Stimulated activated CD4-positive, alpha-beta T cell treated with anti-CD3 and anti-CD28 coated beads, Interleukin-2, amount 100 ng/mL, for 4 hours (primary cell): ENCODE measurements around the gene TM4SF20.
"Not testable (repeated sequence)": the region's sequence is repeated elsewhere in the genome, so short reads cannot be mapped to it uniquely, and the experiment has no call there.

Source experiments
- DNase-seq: peaks from one replicate; pipeline ENCODE4 v3.0.0-alpha.2; 2020; ENCODE audit warnings: low read depth

TM4SF20 gene

DNA sequence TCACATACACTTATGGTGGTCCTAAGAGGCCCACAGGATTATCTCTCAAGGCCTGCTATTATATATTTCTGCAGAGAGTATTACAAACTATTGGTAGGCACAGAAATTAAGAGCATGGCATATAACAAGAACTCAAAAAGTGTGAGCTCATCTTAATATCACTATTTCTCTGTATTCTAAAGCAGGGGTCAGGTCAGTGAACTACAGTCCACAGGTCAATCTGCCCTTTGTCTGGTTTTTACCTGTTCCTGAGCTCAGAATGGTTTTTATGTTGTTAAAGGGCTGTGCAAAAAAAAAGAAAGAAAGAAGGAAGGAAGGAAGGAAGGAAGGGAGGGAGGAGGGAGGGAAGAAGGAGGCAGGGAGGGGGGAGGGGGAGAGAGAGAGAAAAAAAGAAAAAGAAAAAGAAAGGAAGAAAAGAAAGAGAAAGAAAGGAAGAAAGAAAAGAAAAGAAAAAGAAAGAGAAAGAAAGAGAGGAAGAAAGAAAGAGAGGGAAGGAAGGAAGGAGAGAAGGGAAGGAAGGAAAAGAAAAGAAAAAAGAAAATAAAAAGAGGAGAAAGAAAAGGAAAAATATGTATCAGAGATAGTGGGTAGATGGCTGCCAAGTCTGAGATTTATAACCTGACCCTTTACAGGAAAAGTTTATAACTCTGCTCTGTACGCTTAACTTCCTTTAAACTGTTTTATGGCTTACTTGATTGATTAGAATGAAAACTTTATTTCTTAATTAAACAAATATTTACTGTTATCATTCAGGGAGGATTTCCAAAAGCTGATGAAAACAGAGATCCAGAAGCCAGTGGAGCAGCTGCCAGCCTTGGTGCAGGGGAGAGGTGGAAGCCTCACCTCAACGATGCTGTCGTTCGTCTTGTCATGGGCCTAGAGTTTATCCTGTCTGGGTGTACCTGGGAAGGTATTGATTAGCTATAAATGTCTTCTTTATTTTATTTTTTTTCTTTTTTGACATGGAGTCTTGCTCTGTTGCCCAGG, 19.9 kb upstream of the TM4SF20 start:
- no peak for DNase-seq

DNA sequence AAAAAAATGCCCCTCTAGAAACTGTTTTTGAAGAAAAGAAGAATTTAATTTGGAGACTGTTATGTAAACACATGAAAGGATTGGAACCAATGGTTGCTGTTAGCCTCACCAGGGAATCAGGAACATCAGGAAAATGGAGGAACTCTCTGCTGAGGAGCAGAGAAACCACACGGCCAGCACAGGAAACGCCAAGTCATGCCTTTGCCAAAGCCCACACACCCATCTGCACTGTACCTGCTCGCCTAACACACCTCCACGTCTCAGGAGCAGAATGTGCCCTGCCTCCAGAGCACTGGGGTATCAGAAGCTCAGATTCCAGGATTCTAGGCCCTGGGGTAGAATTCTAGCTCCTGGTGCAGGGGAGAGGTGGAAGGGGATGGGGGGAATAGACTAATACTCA, 18.5 kb upstream of the TM4SF20 start:
- no peak for DNase-seq

DNA sequence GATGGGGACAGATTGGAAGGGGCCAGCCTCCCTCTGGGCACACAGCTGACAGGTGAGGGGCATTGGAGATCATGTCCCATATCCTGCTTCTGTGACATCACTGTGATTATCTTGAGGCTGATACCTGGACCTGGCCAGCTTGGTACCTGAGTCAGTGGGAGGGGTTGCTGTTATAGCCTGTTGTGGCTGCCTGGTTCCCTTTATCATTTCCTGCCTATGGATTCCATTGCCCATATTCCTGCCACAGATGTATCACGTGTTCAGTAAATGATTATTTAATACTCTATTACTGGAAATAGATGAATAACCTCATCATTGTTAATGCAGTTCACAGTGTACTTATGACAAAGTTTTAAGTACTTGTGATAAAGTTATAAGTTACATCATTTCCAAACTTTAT, 16.4 kb upstream of the TM4SF20 start:
- no peak for DNase-seq

DNA sequence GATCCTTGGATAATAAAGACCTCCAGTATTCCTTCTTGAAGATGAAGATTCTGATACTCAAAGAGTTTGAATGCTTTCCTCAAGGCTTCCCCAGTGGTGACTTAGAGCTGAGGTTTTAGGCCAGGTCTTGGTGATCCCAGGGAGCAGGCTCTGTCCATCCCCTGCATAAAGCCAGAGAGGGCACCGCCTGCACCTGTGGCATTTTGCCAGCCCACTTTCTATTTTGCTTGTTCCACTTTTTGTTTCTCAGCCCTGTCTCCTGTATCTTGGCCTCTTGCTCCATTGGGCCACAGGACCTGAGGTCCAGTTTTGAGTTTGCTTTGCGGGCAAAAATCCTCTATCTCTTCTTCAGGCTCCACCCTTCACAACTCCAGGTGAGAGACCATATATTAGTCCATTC, 15.3 kb upstream of the TM4SF20 start:
- no peak for DNase-seq

DNA sequence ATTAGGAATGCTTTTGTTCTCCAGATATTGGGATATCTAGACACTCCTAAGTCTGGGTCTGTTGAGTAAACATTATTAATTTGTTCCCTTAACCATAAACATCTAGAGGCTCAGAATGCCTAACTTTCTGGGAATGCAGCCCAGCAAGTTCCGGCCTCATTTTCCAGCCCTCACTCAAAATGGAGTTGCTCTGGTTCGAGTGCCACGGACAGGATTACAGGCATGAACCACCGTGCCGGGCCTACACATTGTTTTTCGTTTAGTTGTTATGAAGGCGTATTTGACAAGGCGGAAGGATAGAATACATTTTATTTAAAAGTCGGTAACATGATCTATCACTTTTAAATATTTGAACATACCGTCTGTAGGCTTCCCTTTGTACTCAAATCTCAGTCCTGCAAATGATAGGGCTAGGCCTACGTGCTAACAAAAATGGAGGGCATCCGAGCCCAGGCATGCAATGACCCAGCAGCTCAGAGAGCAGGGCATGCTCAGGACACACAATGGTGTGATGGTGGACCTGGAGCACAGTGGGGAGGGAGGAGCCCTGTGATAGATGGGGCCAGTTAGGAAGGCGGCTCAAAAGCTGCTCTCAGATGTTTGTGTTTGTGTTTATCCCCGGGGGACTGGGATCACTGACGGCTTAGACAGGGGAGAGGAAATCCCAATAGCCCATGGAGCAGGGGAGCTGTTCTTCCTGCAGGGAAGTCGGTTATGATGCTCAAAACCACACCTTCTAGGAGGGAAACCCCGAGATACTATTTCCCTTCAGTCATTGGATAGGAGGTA, 11.6 kb upstream of the TM4SF20 start:
- no peak for DNase-seq

DNA sequence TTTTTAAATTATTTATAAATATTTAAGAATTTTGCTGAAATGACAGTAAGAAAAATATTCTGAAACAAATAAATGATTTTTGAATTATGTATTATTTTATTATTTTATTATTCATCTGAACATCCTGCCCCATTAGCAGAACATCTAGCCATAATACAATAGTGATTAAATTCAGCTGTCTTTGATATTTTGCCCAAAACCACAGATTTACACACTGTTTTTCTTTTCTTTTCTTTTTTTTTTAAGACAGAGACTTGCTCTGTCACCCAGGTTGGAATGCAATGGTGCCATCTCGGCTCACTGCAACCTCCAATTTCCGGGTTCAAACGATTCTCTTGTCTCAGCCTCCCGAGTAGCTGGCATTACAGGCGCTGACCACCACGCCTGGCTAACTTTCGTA, 10.6 kb upstream of the TM4SF20 start:
- DNase-seq, result no peak

DNA sequence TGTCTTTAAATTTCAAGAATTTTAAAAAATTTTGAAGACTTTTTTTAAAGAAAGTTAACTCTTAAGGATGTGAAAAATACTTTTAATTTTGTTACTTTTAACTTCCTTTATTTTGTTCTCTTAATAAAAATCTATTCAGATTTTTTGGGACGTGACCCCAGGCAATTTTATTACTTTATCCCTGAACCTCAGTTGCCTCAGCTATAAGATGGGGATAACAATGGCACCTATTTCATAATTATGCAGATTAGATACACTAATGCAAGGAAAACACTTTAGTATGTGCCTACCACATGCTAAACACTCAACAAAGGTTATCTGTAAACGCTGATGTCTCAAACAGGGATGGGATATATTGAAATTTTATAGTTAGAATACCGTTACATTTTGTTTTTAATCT, 10.1 kb upstream of the TM4SF20 start:
- DNase-seq, result no peak

DNA sequence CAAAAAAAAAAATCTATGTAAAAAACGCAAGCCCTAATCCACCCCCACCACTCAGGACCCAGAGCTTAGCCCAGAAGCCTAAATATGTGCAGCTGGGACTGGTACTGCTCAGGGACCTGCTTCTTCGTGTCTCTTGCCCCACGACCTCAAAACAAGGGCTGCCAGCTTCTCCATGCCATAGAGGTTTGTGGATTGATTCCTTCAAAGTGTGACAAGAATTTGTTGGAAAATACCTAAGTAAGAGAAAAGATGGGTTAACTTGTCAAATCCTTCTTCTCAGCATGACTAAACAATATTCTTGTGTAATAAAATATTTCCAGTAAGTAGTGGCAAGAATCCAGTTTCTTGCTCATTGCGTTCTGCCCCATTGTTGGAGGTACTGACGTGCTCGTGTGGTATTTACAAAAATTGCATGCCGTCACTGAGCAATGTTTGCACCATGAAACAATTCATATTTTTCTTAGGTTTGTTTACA, 9.5 kb upstream of the TM4SF20 start:
- no peak for DNase-seq

DNA sequence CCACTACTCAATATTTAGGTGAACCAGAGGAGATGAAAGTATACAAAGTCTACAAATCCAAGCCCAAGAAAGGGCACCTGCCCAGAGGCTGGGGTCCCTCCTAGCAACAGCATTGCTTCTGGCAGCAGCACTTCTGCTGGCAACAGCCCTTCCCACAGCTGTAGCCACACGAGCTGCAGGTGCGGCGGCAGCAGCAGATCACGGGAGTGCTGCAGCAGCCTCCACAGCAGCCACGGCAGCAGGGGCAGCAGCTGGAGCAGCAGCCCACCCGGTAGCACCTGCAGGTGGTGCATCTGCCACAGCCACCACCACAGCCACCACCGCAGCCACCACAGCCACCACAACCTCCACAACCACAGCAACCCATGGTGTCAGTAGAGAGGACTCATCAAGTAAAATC, 8.5 kb upstream of the TM4SF20 start, which contains the start of gene SCYGR1:
Gene SCYGR1 (minus strand): TSS at position 367 of the 400 bp plus-strand sequence. CDS start 0 bp downstream, at position 367.
- DNase-seq, result not testable (repeated sequence)

DNA sequence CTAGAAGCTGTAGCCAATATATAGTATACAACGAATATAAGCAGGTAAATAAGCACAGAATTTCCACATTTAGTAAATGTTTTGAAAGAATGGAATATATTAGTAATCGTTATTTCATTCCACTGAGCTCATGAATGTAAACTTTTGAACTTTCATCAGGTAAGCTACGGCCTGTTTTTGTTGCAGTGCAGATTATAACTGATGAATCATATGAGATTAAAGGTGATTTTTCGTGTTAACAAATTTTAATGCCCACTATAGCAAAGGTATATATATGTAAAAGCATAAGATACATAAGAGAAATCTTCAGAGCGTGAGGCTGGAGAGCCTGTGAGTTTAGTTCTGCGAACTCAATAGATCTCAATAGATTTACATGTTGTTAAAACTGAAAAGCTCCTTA, 7.5 kb upstream of the TM4SF20 start:
- DNase-seq, result no peak

DNA sequence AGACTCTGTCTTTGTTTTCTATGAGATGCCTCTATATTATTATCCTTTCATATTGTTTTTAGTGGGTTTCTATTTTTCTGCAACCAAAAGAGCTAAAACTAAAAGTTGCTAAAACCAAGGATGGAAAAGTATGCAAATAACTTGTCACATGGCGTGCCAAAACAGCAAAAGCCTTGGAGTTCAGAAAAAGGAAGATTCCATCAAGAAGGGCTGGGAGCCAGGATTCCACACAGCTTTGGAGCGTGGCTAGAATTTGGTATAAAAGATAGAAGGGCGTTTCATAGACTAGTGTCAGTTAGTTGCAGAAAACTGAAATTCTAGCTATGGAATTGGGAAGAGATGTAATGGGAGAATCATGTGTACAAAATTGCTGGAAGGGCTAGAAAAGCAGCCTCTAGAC, 4.6 kb upstream of the TM4SF20 start:
- DNase-seq, result no peak

DNA sequence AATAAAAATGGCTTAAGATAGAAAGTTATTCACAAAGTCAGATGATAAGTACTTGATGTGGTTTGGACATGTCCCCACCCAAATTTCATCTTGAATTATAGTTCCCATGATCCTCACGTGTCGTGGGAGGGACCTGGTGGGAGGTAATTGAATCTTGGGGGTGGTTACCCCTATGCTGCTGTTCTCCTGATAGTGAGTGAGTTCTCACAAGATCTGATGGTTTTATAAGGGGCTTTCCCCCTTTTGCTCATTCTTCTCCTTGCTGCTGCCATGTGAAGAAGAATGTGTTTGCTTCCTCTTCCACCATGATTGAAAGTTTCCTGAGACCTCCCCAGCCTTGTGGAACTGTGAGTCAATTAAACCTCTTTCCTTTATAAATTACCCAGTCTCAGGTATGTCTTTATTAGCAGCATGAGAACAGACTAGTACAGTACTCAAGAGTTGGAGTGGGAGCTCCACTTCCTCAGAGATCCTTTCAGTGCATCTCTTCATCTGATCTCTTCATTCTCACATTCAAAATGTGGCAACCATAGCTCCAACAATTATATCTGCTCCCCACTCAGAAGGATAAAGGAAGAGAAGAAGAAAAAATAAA, 3.2 kb upstream of the TM4SF20 start:
- peak; percentile 36 for DNase-seq

DNA sequence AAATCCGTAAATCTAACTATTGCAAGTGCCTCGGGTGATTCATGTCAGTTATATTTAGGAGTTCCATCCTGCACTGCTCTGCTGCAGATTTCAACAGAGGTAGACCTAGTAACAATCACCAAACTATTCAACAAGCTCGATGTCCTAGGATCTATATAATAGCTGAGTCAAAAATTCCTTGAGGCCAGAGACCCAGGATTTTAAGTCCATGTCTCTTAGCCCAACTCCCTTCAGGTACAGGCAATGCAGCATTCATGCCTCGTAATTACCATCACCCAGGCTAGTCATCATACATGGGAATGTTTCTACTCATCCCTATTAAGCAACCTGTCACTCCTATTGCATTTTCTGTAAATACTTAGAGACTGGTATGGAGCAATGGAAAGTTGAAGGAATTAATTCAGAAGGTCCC, 729 bp downstream of the TM4SF20 start:
- no peak for DNase-seq

DNA sequence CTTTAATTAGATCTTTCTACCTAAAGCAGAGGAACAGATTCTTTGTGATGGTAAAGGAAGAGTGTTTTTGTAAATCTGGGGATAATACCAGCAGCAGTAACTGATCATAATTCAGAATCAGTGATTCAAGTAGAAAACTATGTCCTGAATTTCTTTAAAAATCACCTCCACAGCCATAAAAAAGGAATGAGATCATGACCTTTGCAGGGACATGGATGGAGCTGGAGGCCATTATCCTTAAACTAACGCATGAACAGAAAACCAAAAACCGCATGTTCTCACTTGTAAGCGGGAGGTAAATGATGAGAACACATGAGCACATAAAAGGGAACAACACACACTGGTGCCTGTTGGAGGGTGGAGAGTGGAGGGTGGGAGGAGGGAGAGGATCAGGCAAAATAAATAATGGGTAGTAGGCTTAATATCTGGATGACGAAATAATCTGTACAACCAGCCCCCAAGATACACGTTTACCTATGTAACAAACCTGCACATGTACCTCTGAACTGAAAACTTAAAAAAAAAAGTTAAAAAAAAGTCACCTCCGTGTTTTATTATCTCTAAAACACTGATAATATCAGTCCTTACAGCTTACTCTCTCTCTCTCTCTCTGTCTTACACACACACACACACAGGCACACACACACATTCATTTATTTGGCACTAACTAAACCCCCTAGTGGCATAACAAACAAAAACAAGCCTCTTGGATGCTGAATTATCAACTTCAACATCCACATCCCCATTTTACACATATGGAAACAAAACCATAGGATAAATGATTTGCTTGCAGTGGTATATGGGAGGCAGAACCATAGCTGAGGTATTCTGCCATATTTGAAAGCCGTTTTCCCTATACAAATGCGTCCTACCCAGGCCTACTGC, 1.4 kb downstream of the TM4SF20 start:
- no peak for DNase-seq

DNA sequence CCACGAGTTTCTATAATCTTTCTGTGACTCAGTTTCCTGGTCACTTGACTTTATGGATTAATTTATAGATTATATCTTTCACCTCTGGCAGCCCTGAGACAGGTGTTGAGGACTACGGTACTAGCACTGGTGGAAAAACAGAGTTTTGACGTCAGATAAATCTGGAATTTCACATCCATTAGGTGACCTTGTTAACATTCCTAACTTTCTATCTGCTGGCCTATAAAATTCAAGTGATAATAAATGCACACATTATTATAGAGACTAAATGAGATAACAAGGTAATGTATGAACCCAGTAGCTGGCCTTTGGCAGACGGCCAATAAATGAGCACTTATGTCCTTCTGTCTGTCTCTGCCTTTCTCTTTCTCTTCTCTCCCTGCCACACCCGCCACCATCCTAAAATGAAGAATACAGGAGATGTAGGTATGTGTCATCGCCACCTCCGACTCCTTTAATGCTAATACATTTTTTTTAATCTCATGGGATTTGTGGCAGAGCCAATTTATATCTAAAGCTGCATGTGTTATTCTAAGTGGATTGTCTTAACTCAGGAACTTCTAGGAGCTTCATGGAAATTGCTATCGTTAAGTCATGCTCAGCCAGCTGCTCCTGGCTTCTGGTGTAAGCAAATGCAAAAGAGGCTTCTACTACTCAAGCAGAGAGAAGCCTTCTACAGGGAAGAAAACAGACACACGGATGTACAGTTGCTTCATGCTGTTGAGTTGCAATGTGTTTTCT, 2.3 kb downstream of the TM4SF20 start:
- no peak for DNase-seq

DNA sequence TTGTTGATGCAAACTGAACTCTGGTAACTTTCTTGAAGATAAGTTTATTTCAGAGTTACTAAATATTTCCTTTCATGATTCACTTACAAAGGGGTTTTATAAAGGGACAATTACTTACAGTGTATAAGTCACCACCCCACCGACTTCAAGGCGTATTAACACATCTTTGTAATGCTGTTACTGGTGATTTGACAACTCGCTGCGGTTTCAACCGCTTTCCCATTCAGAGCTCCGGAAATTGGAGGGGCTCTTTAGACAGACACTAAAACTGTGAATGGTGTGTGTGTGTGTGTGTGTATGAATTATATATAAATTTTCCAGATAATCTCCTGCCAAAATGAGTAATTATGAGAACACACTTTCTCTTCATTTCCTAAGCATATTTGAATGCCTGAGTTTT, 4.9 kb downstream of the TM4SF20 start:
- peak; percentile 14 for DNase-seq

DNA sequence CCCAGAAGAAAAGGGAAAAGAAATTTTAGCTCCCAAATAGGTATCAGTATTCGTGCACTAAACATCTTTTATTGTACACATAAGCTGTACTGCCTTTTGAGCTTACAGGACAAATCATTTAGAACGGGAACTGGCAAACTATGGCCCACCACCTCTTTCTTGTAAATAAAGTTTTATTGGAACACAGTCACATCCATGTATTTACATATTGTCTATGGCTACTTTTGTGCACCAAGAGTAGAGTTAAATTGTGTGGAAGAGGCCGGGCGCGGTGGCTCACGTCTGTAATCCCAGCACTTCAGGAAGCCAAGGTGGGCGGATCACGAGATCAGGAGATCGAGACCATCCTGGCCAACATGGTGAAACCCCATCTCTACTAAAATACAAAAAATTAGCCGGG, 5.7 kb downstream of the TM4SF20 start:
- DNase-seq, result no peak

DNA sequence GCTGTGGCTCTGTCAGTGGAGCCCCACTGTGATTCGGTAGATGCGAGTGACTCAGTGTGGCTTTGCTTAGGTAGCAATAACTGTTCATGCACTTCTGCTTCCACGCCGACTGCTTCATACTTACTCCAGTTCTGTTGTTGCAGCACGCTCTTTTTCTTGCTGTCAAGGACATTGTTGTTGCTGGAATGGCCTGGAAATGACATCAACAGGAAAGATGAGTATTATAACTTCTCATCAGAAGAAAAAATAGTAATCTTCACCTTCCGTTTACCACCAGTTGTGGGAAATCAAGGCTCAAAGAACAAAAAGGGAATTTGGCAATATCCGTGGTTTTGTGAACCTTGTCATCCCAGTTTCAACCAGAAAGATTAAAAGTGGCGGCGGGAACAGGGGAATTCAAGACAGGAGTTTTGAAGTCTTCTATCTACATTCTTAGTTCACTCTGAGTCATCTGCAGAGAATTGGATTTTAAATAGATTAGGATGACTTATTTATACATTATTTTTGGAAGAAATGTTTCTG, 8.3 kb downstream of the TM4SF20 start:
- no peak for DNase-seq

DNA sequence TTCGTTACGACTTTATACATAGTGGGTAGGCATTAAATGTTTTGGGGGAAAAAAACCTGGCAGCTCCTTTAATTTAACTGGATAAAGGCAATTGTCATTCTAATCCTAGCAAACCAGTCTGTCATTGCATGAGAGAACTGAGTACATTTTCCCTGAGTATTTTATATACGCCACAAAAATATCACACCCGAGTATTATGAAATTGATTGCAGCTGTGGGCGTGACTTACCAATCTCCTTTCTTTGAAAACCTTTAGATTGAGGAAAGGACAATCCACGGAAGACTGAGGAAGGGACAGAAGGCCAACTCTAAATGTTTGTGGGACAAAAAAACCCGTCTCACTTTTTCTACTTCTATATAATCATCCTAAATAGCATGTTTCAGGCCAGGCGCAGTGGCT, 9.0 kb downstream of the TM4SF20 start:
- DNase-seq, result no peak

DNA sequence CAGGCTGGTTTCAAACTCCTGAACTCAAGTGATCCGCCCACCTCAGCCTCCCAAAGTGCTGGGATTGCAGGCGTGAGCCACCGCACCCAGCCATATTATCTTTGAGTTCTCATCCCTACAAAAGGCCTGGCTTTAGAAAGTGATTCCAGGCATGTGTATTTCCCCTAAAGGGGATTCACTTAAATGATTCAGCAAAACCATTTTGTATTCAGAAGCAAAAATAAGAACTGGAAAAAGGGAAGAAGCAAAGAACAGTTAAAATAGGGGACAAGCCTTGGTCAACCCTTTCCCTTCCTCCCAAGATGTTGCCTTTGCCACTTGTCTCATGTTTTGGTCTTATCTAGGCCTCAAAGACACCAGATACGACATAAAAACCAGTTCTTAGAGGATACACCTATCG, 10.5 kb downstream of the TM4SF20 start:
- no peak for DNase-seq

DNA sequence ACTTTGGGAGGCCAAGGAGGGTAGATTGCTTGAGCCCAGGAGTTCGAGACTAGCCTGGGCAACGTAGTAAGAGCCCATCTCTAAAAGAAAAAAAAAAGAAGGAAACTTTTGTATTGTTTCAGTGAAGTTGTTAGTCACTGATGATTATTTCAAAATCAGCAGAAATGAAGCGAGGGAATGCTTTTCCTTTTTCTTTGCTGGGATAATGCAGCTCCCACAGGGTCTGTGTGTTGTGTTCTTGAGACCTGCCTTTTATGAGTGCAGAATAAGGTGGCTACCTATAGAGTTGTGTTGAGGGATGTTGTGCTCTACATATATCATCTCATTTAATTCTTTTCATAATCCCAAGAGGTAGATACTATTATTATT, 11.7 kb downstream of the TM4SF20 start:
- no peak for DNase-seq
